Fibroblast of lung (primary cell): ENCODE measurements around the gene FSIP1. TPM values are rescaled to one million over a fixed set of nuclear protein-coding genes. Genes with fewer than 3 reads are reported as not detected.

Experiments used
- DNase-seq, 2 donors: peaks; one replicate each; pipeline versions ENCODE4 v3.0.0 to v3.0.0-alpha.2; 2010; ENCODE audit warnings: low read depth in 2 of 2
- H2AFZ ChIP-seq: 2 replicates; pipeline ENCODE4 v1.5.1; 2012; ENCODE audit warnings: low read length, control low read depth, inconsistent platforms
- H3K27ac ChIP-seq: 2 replicates; pipeline ENCODE4 v1.5.1; 2011; ENCODE audit warnings: low read length, control low read depth; ENCODE audit not compliant: insufficient read depth
- H3K27me3 ChIP-seq: 2 replicates; pipeline ENCODE4 v1.5.1; 2011; ENCODE audit warnings: mild to moderate bottlenecking, low read length; ENCODE audit not compliant: control insufficient read depth, insufficient read depth
- H3K36me3 ChIP-seq: 2 replicates; pipeline ENCODE4 v1.5.1; 2011; ENCODE audit warnings: low read length; ENCODE audit not compliant: control insufficient read depth, insufficient read depth
- H3K4me1 ChIP-seq: 2 replicates; pipeline ENCODE4 v1.5.1; 2011; ENCODE audit warnings: low read length; ENCODE audit not compliant: control insufficient read depth, insufficient read depth; ENCODE audit errors: extremely low read depth
- H3K4me2 ChIP-seq: 2 replicates; pipeline ENCODE4 v1.5.1; 2011; ENCODE audit warnings: low read length, control low read depth; ENCODE audit not compliant: insufficient read depth; ENCODE audit errors: extremely low read depth
- H3K4me3 ChIP-seq, 4 experiments: fragments of 200-600 bp in 1 of 4; sonication (generic) in 1 of 4; replicated peaks in 1 of 4; 2 replicates each; pipeline ENCODE4 v1.5.1; 2011 to 2016; ENCODE audit warnings: low read length in 4 of 4, low read depth in 3 of 4, mild to moderate bottlenecking in 3 of 4, control low read depth in 2 of 4, inconsistent platforms in 1 of 4, mixed read lengths in 1 of 4; ENCODE audit not compliant: insufficient read depth in 1 of 4; ENCODE audit errors: control extremely low read depth in 1 of 4
- H3K79me2 ChIP-seq: 2 replicates; pipeline ENCODE4 v1.5.1; 2012; ENCODE audit warnings: mild to moderate bottlenecking, low read length, inconsistent platforms; ENCODE audit not compliant: control insufficient read depth, insufficient read depth
- H3K9ac ChIP-seq: 2 replicates; pipeline ENCODE4 v1.5.1; 2011; ENCODE audit warnings: mild to moderate bottlenecking, low read length, control low read depth; ENCODE audit not compliant: insufficient read depth
- H3K9me3 ChIP-seq: 2 replicates; pipeline ENCODE4 v1.5.1; 2012; ENCODE audit warnings: low read depth, low read length; ENCODE audit not compliant: control insufficient read depth, insufficient read depth
- H4K20me1 ChIP-seq: 2 replicates; pipeline ENCODE4 v1.5.1; 2011; ENCODE audit warnings: low read length; ENCODE audit not compliant: control insufficient read depth, insufficient read depth; ENCODE audit errors: extremely low read depth
- CTCF ChIP-seq, 2 donors: IDR thresholded peaks in 1 of 2; conservative IDR thresholded peaks in 1 of 2; 1 replicate in 1 of 2; 2 replicates in 1 of 2; pipeline ENCODE4 v1.5.1; 2011 to 2012; ENCODE audit warnings: low read length in 2 of 2, control low read depth in 1 of 2, inconsistent platforms in 1 of 2, low read depth in 1 of 2, mild to moderate bottlenecking in 1 of 2
- EZH2 ChIP-seq: IDR thresholded peaks from 2 replicates; pipeline ENCODE4 v1.5.1; 2012; ENCODE audit warnings: low read length, control low read depth, mild to moderate bottlenecking; ENCODE audit errors: missing control alignments
- polyA plus RNA-seq, 2 donors: library from polyadenylated mRNA; depleted of rRNA in 1 of 2; stranded (reverse) in 1 of 2; unstranded in 1 of 2; fragments of >200 nt; gene quantifications; 2 replicates each; pipeline ENCODE4 v1.2.1, GENCODE V29; 2011 to 2012; ENCODE audit warnings: missing spikeins in 1 of 2
- total RNA-seq: library from RNA; depleted of rRNA; stranded (reverse); fragments of >200 nt; gene quantifications from 2 replicates; pipeline ENCODE4 v1.2.1, GENCODE V29; 2014

Gene FSIP1
- total and polyA plus RNA-seq, 2 donors (not counting 1 experiment from before 2014, with no cell fraction given), result 0.50 to 5.1 TPM

GRCh38 chr15:39580485-39581241 lies 202.0 kb downstream of the FSIP1 start, which contains the start of gene THBS1:
Gene THBS1, plus strand, starts transcription at chr15:39581079. Its CDS starts 779 bp downstream, at chr15:39581858.
- Histone ChIP-seq H4K20me1 (peaks cover 10% of the 10 kb centered on the region), H3K27ac (peak within 1 kb of the TSS; percentile 97), H3K4me2 (peak within 1 kb of the TSS; percentile 98), H3K36me3 (peaks cover 23% of the 10 kb centered on the region), H3K4me1 (peaks cover 15% of the 10 kb centered on the region), H3K27me3 (no peaks in the 10 kb centered on the region), H3K9ac (peak within 1 kb of the TSS; percentile 94), H3K4me3 (peak within 1 kb of the TSS; percentile 74 to 96 (median 86)), H3K9me3 (no peaks in the 10 kb centered on the region), H2AFZ (no peak within 1 kb of the TSS), H3K79me2 (peaks cover 47% of the 10 kb centered on the region)
- peak; percentile 88 to 93 for DNase-seq
- TF ChIP-seq CTCF (conservative IDR thresholded peaks at IDR 0.05 in 1 of 2, IDR thresholded peaks at IDR 0.05 in 1 of 2; ENCODE audit: low read depth in 1 of 2, low read length in 2 of 2), result no peak
- TF ChIP-seq EZH2, result no peak

DNA sequence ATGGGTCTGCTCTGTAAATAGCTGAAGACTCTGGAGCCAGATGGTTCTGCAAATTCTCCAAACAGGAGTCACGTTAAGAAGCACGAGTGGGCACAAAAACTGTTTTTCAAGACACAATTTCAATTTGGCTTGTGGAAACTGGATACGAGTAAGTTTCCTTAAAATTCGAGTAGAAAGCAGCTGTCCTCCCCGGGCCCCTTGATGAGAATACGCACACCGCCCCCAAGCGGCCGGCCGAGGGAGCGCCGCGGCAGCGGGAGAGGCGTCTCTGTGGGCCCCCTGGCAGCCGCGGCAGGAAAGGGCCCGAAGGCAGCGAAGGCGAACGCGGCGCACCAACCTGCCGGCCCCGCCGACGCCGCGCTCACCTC lies 202.5 kb downstream of the FSIP1 start:
- no peaks in the 10 kb centered on the region for H3K9me3 ChIP-seq
- TF ChIP-seq EZH2 (no peak), CTCF (conservative IDR thresholded peaks at IDR 0.05 in 1 of 2, IDR thresholded peaks at IDR 0.05 in 1 of 2; ENCODE audit: low read depth in 1 of 2, low read length in 2 of 2) (peak; percentile 64 to 97)

DNA sequence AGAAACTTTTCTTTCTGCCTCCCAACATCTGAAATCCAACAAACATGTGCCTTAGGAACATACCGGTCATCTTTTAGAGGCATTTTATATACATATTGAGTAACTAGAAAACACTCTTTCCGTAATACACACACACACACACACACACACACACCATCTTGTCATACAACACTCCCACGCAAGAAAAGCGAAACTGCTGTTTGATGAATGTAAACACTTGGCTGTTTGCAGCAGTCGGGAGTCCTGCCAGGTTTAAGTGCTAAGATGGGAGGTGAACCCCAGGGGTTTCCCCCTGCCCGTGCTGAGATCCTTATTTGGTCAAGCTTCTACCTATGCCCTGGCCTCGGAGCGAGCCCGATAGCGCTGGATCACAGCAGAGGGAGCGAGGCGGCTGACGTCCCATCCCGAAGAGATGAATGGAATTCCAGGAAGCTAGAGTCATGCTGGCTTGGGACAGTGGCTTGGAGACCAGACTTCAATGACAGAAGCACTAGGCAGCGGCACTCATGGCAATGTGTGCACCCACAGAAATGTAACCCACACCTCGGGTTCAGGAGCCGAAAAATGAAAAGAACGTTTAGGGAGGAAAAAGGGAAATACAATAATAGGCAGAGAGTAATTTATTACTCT lies 203.0 kb downstream of the FSIP1 start:
- Histone ChIP-seq H3K79me2 (peaks cover 36% of the 10 kb centered on the region), H3K27me3 (no peaks in the 10 kb centered on the region), H2AFZ (no peak overlapping the region), H3K4me2 (peak overlapping the region; percentile 98), H3K4me3 (peak overlapping the region; percentile 51 to 96 (median 65)), H3K27ac (peak overlapping the region; percentile 97), H3K36me3 (peaks cover 18% of the 10 kb centered on the region), H3K4me1 (peaks cover 11% of the 10 kb centered on the region), H4K20me1 (peaks cover 7% of the 10 kb centered on the region), H3K9ac (peak overlapping the region; percentile 94), H3K9me3 (no peaks in the 10 kb centered on the region)
- TF ChIP-seq EZH2, result no peak
- no peak for TF ChIP-seq CTCF (conservative IDR thresholded peaks at IDR 0.05 in 1 of 2, IDR thresholded peaks at IDR 0.05 in 1 of 2; ENCODE audit: low read depth in 1 of 2, low read length in 2 of 2)
- DNase-seq, result peak; percentile 95

More for the DNA sequence above, 202.5 kb downstream of the FSIP1 start:
- H4K20me1 ChIP-seq, result peaks cover 7% of the 10 kb centered on the region
- peak overlapping the region; percentile 97 for H3K27ac ChIP-seq
- peaks cover 18% of the 10 kb centered on the region for H3K36me3 ChIP-seq
- peaks cover 11% of the 10 kb centered on the region for H3K4me1 ChIP-seq
- peaks cover 41% of the 10 kb centered on the region for H3K79me2 ChIP-seq
- DNase-seq, result peak; percentile 94 to 97
- no peak overlapping the region for H2AFZ ChIP-seq
- H3K4me2 ChIP-seq, result peak overlapping the region; percentile 98
- H3K4me3 ChIP-seq, result peak overlapping the region; percentile 52 to 96 (median 76)
- peak overlapping the region; percentile 94 for H3K9ac ChIP-seq
- H3K27me3 ChIP-seq, result no peaks in the 10 kb centered on the region
